OCI-LY1 (cell line): Measurements from ENCODE around the gene NCF4.

Experiments
- H2AFZ ChIP-seq: fragments of 200-600 bp; sonication (generic), shearing (Covaris generic); 2 replicates; pipeline ENCODE4 v1.6.0; 2014; ENCODE audit warnings: antibody characterized with exemption, mild to moderate bottlenecking, low read length
- H3F3A ChIP-seq: fragments of 200-600 bp; sonication (generic), shearing (Covaris generic); 2 replicates; pipeline ENCODE4 v1.6.0; 2014; ENCODE audit warnings: mild to moderate bottlenecking, antibody characterized with exemption, low read length, moderate library complexity; ENCODE audit not compliant: insufficient read depth
- H3K27ac ChIP-seq: fragments of 200-600 bp; sonication (generic); 2 replicates; pipeline ENCODE4 v1.5.1; 2014; ENCODE audit warnings: low read length, mixed run types, mild to moderate bottlenecking, low read depth; ENCODE audit not compliant: poor library complexity, severe bottlenecking
- H3K27me3 ChIP-seq: fragments of 200-600 bp; sonication (generic); 2 replicates; pipeline ENCODE4 v1.6.0; 2014; ENCODE audit warnings: antibody characterized with exemption, mild to moderate bottlenecking, low read length, moderate library complexity; ENCODE audit not compliant: insufficient read depth
- H3K36me3 ChIP-seq: fragments of 200-600 bp; sonication (generic); 2 replicates; pipeline ENCODE4 v1.6.1; 2014; ENCODE audit warnings: mild to moderate bottlenecking, antibody characterized with exemption, low read length, moderate library complexity, mixed read lengths; ENCODE audit not compliant: insufficient read depth
- H3K4me1 ChIP-seq: fragments of 200-600 bp; sonication (generic); 2 replicates; pipeline ENCODE4 v1.5.1; 2014; ENCODE audit warnings: mild to moderate bottlenecking, low read length, moderate library complexity; ENCODE audit not compliant: insufficient read depth, severe bottlenecking
- H3K4me2 ChIP-seq: fragments of 200-600 bp; sonication (generic), shearing (Covaris generic); 2 replicates; pipeline ENCODE4 v1.6.1; 2014; ENCODE audit warnings: low read length
- H3K4me3 ChIP-seq: fragments of 200-600 bp; sonication (generic); 2 replicates; pipeline ENCODE4 v1.5.1; 2014; ENCODE audit warnings: low read length, low read depth, mild to moderate bottlenecking, mixed read lengths; ENCODE audit not compliant: poor library complexity, severe bottlenecking
- H3K79me2 ChIP-seq: fragments of 200-600 bp; shearing (Covaris generic); 2 replicates; pipeline ENCODE4 v1.6.1; 2016; ENCODE audit warnings: mixed run types, low read length, mixed read lengths; ENCODE audit not compliant: insufficient read depth
- H3K9ac ChIP-seq: fragments of 200-600 bp; sonication (generic), shearing (Covaris generic); 2 replicates; pipeline ENCODE4 v1.6.1; 2014; ENCODE audit warnings: mild to moderate bottlenecking, low read length, mixed read lengths
- H3K9me2 ChIP-seq: fragments of 200-600 bp; sonication (generic), shearing (Covaris generic); 2 replicates; pipeline ENCODE4 v1.6.1; 2014; ENCODE audit warnings: low read depth, mild to moderate bottlenecking, low read length, mixed read lengths
- H3K9me3 ChIP-seq: fragments of 200-600 bp; shearing (Covaris generic); 2 replicates; pipeline ENCODE4 v1.6.1; 2014; ENCODE audit warnings: low read length, mixed read lengths
- H4K20me1 ChIP-seq: fragments of 200-600 bp; sonication (generic), shearing (Covaris generic); 2 replicates; pipeline ENCODE4 v1.6.0; 2016; ENCODE audit warnings: mild to moderate bottlenecking, low read length; ENCODE audit not compliant: insufficient read depth
- CTCF ChIP-seq: fragments of 200-600 bp; sonication (generic), shearing (Covaris generic); IDR thresholded peaks from 2 replicates; pipeline ENCODE4 v1.5.1; 2017; ENCODE audit warnings: mild to moderate bottlenecking, antibody characterized with exemption, low read length, moderate library complexity, mixed read lengths
- EZH2 ChIP-seq: fragments of 200-600 bp; sonication (generic), shearing (Covaris generic); IDR thresholded peaks from 2 replicates; pipeline ENCODE4 v1.8.0; 2017; ENCODE audit warnings: borderline replicate concordance, mixed run types, mild to moderate bottlenecking, antibody characterized with exemption, low read length, moderate library complexity, mixed read lengths

The NCF4 gene

GRCh38 chr22:36826262-36826661 is 34.5 kb upstream of the NCF4 start:
- Histone ChIP-seq H3K4me1 (no peaks in the 10 kb centered on the region), H3K79me2 (no peaks in the 10 kb centered on the region), H3K9me2 (no peaks in the 10 kb centered on the region), H3K36me3 (no peaks in the 10 kb centered on the region), H3K9ac (no peak overlapping the region), H3K9me3 (no peaks in the 10 kb centered on the region), H3K27me3 (peaks cover 5% of the 10 kb centered on the region; the same call in 1 of the 2 replicates), H3K4me2 (no peak overlapping the region), H3K4me3 (no peak overlapping the region), H4K20me1 (no peaks in the 10 kb centered on the region), H3F3A (no peaks in the 10 kb centered on the region), H2AFZ (no peak overlapping the region), H3K27ac (no peak overlapping the region)
- no peak for TF ChIP-seq EZH2
- TF ChIP-seq CTCF = no peak

- Histone ChIP-seq H3K9me2 (no peaks in the 10 kb centered on the region), H3K4me1 (peaks cover 5% of the 10 kb centered on the region), H2AFZ (no peak overlapping the region), H3K4me3 (no peak overlapping the region), H3K27ac (no peak overlapping the region), H3K9ac (no peak overlapping the region), H3F3A (no peaks in the 10 kb centered on the region), H3K9me3 (peaks cover 2% of the 10 kb centered on the region; the same call in 1 of the 2 replicates), H3K4me2 (no peak overlapping the region), H4K20me1 (no peaks in the 10 kb centered on the region), H3K79me2 (no peaks in the 10 kb centered on the region), H3K36me3 (no peaks in the 10 kb centered on the region), H3K27me3 (peaks cover 5% of the 10 kb centered on the region; the same call in 1 of the 2 replicates)
- TF ChIP-seq CTCF (no peak), EZH2 (no peak)
Measured at GRCh38 chr22:36828815-36829214, 32.0 kb upstream of the NCF4 start.

- no peaks in the 10 kb centered on the region for H4K20me1 ChIP-seq
- no peak overlapping the region for H3K27ac ChIP-seq
- H3K27me3 ChIP-seq = peaks cover 5% of the 10 kb centered on the region; the same call in 1 of the 2 replicates
- no peak overlapping the region for H3K9ac ChIP-seq
- TF ChIP-seq EZH2 = no peak
- no peak for TF ChIP-seq CTCF
- H3K9me3 ChIP-seq = peaks cover 2% of the 10 kb centered on the region; the same call in 1 of the 2 replicates
- H2AFZ ChIP-seq = no peak overlapping the region
- H3F3A ChIP-seq = no peaks in the 10 kb centered on the region
- peaks cover 5% of the 10 kb centered on the region for H3K4me1 ChIP-seq
- H3K36me3 ChIP-seq = no peaks in the 10 kb centered on the region
- H3K4me3 ChIP-seq = no peak overlapping the region
- H3K79me2 ChIP-seq = no peaks in the 10 kb centered on the region
- no peaks in the 10 kb centered on the region for H3K9me2 ChIP-seq
- H3K4me2 ChIP-seq = no peak overlapping the region
Measured at GRCh38 chr22:36829370-36830002, 31.3 kb upstream of the NCF4 start.
